ENCODE data around the gene ETFB.

GRCh38 chr19:51372021-51372648, 5.9 kb upstream of the ETFB start:
- TF ChIP-seq CTCF (IDR thresholded peaks at IDR 0.05; ENCODE audit: insufficient read depth, low read length) (no peak), REST (IDR thresholded peaks at IDR 0.05; ENCODE audit: insufficient replicate concordance, low read depth) (no peak), POLR2AphosphoS5 (IDR thresholded peaks at IDR 0.05; ENCODE audit: low read depth) (no peak), GABPA (IDR thresholded peaks at IDR 0.05; ENCODE audit: low read depth) (no peak), SPI1 (IDR thresholded peaks at IDR 0.05; ENCODE audit: borderline replicate concordance, low read depth) (no peak)
